HCT116 (cell line): ENCODE measurements around the gene SNCAIP. TPM values are rescaled to one million over a fixed set of nuclear protein-coding genes. Genes with fewer than 3 reads are reported as not detected.

Experiments
- ATAC-seq: fragments of 200-7000 bp; cut with Tn5 transposase; 2 replicates; pipeline ENCODE4 v1.9.1; 2020; ENCODE audit warnings: mild to moderate bottlenecking, moderate library complexity
- BruUV-seq: library from RNA; stranded (reverse); fragments of 400-500 nt; replicated peaks from 2 replicates; lab custom pipeline; 2021; lab: Mats Ljungman, UMichigan
- CTCF ChIA-PET: fragments of 300-600 bp; sonication (Branson Sonifier 250); formaldehyde crosslinking; loops from one replicate; lab custom pipeline; 2021; ENCODE audit warnings: antibody characterized with exemption; lab: Charles Lee
- POLR2A ChIA-PET: fragments of 300-600, 350-600 bp; sonication (Branson Sonifier 250); formaldehyde crosslinking; loops from one replicate; lab custom pipeline; 2021; ENCODE audit warnings: antibody characterized with exemption; lab: Charles Lee
- RAD21 ChIA-PET, 2 experiments: fragments of 300-600 bp; sonication (Branson Sonifier 250); formaldehyde crosslinking; loops; one replicate each; lab custom pipeline; 2023; ENCODE audit warnings: low total read pairs in 2 of 2; ENCODE audit not compliant: uncharacterized antibody in 2 of 2, unreplicated experiment in 2 of 2, low non-redundant PET in 1 of 2; lab: Charles Lee
- DNase-seq: peaks from one replicate; pipeline ENCODE4 v3.0.0-alpha.2; 2010; ENCODE audit warnings: low read depth, low spot score
- H2AFZ ChIP-seq: fragments of 200-600 bp; shearing (Covaris generic), sonication (generic); 2 replicates; pipeline ENCODE4 v1.6.1; 2017; ENCODE audit warnings: low read depth, mixed run types, mixed read lengths, antibody characterized with exemption, low read length; ENCODE audit not compliant: poor library complexity, severe bottlenecking
- H3K27ac ChIP-seq: 2 replicates; pipeline ENCODE4 v1.5.1; 2012; ENCODE audit warnings: low read depth, low read length
- H3K27me3 ChIP-seq: fragments of 200-600 bp; sonication (generic); 2 replicates; pipeline ENCODE4 v1.6.1; 2016; ENCODE audit warnings: mixed run types, low read length, mixed read lengths; ENCODE audit not compliant: insufficient read depth
- H3K36me3 ChIP-seq, 2 experiments: fragments of 200-500 bp in 1 of 2; fragments of 200-600 bp in 1 of 2; sonication (Bioruptor generic) in 1 of 2; sonication (generic) in 1 of 2; 2 replicates each; pipeline versions ENCODE4 v1.5.1 to v1.6.1; 2014 to 2016; ENCODE audit warnings: low read length in 2 of 2, inconsistent platforms in 1 of 2, mixed read lengths in 1 of 2, mixed run types in 1 of 2; ENCODE audit not compliant: insufficient read depth in 2 of 2, control insufficient read depth in 1 of 2
- H3K4me1 ChIP-seq, 2 experiments: fragments of 200-600 bp in 1 of 2; sonication (generic) in 1 of 2; 2 replicates each; pipeline versions ENCODE4 v1.5.1 to v1.6.1; 2012 to 2017; ENCODE audit warnings: low read length in 2 of 2, inconsistent platforms in 1 of 2, mild to moderate bottlenecking in 1 of 2, mixed read lengths in 1 of 2, mixed run types in 1 of 2, moderate library complexity in 1 of 2; ENCODE audit not compliant: insufficient read depth in 2 of 2, control insufficient read depth in 1 of 2
- H3K4me2 ChIP-seq: fragments of 200-600 bp; sonication (generic); 2 replicates; pipeline ENCODE4 v1.6.1; 2017; ENCODE audit warnings: mixed run types, low read length, mixed read lengths
- H3K4me3 ChIP-seq, 2 experiments: fragments of 200-600 bp in 1 of 2; sonication (generic) in 1 of 2; replicated peaks in 1 of 2; 2 replicates each; pipeline ENCODE4 v1.5.1; 2011 to 2016; ENCODE audit warnings: low read length in 2 of 2, control low read depth in 1 of 2, low read depth in 1 of 2, mild to moderate bottlenecking in 1 of 2, mixed read lengths in 1 of 2, mixed run types in 1 of 2
- H3K79me2 ChIP-seq: fragments of 200-600 bp; sonication (generic); 2 replicates; pipeline ENCODE4 v1.6.1; 2017; ENCODE audit warnings: mild to moderate bottlenecking, mixed run types, low read length, moderate library complexity, mixed read lengths; ENCODE audit not compliant: insufficient read depth
- H3K9ac ChIP-seq: fragments of 200-600 bp; sonication (generic); 2 replicates; pipeline ENCODE4 v1.6.1; 2016; ENCODE audit warnings: low read length, mixed read lengths
- H3K9me2 ChIP-seq: fragments of 200-600 bp; sonication (generic), shearing (Covaris generic); 2 replicates; pipeline ENCODE4 v1.6.1; 2017; ENCODE audit warnings: mixed run types, mild to moderate bottlenecking, moderate library complexity; ENCODE audit not compliant: insufficient read depth
- H3K9me3 ChIP-seq, 2 experiments: fragments of 200-500 bp in 1 of 2; fragments of 200-600 bp in 1 of 2; sonication (Bioruptor generic) in 1 of 2; sonication (generic) in 1 of 2; 2 replicates each; pipeline ENCODE4 v1.6.1; 2014 to 2017; ENCODE audit warnings: low read length in 2 of 2, mixed read lengths in 2 of 2, inconsistent platforms in 1 of 2, low read depth in 1 of 2, mild to moderate bottlenecking in 1 of 2, mixed run types in 1 of 2, moderate library complexity in 1 of 2; ENCODE audit not compliant: control insufficient read depth in 1 of 2, insufficient read depth in 1 of 2
- H4K20me1 ChIP-seq: fragments of 200-600 bp; sonication (generic), shearing (Covaris generic); 2 replicates; pipeline ENCODE4 v1.6.1; 2017; ENCODE audit warnings: mixed run types, mild to moderate bottlenecking, moderate library complexity; ENCODE audit not compliant: insufficient read depth
- ATF3 ChIP-seq: IDR thresholded peaks from 2 replicates; pipeline ENCODE4 v1.6.1; 2012
- CBX3 ChIP-seq: IDR thresholded peaks from 2 replicates; pipeline ENCODE4 v1.6.1; 2012; ENCODE audit warnings: low read depth
- CEBPB ChIP-seq: IDR thresholded peaks from 2 replicates; pipeline ENCODE4 v1.6.1; 2012; ENCODE audit warnings: low read depth
- EGR1 ChIP-seq: IDR thresholded peaks from 2 replicates; pipeline ENCODE4 v1.6.1; 2012; ENCODE audit warnings: low read depth
- ELF1 ChIP-seq: IDR thresholded peaks from 2 replicates; pipeline ENCODE4 v1.6.1; 2012; ENCODE audit warnings: low read depth, borderline replicate concordance
- EZH2 ChIP-seq: fragments of 200-600 bp; sonication (generic); IDR thresholded peaks from 2 replicates; pipeline ENCODE4 v1.6.1; 2017; ENCODE audit warnings: antibody characterized with exemption, mixed run types
- EZH2phosphoT487 ChIP-seq: fragments of 200-600 bp; IDR thresholded peaks from 2 replicates; pipeline ENCODE4 v1.6.1; 2018; ENCODE audit warnings: antibody characterized with exemption, borderline replicate concordance
- JUND ChIP-seq: IDR thresholded peaks from 2 replicates; pipeline ENCODE4 v1.6.1; 2012
- POLR2A ChIP-seq: IDR thresholded peaks from 2 replicates; pipeline ENCODE4 v1.7.0; 2011; ENCODE audit warnings: borderline replicate concordance; ENCODE audit not compliant: insufficient read depth, insufficient read length; ENCODE audit errors: extremely low read depth
- POLR2AphosphoS5 ChIP-seq: IDR thresholded peaks from 2 replicates; pipeline ENCODE4 v1.6.1; 2011; ENCODE audit warnings: mild to moderate bottlenecking, low read depth, low read length, moderate library complexity
- RAD21 ChIP-seq: IDR thresholded peaks from 2 replicates; pipeline ENCODE4 v1.6.1; 2012; ENCODE audit warnings: low read depth, mild to moderate bottlenecking
- REST ChIP-seq: IDR thresholded peaks from 2 replicates; pipeline ENCODE4 v1.6.1; 2012; ENCODE audit warnings: low read depth
- SIN3A ChIP-seq: IDR thresholded peaks from 2 replicates; pipeline ENCODE4 v1.6.1; 2012; ENCODE audit warnings: low read depth
- SP1 ChIP-seq: IDR thresholded peaks from 2 replicates; pipeline ENCODE4 v1.6.1; 2012; ENCODE audit warnings: low read depth
- SRF ChIP-seq: IDR thresholded peaks from 2 replicates; pipeline ENCODE4 v1.6.1; 2012; ENCODE audit warnings: low read depth
- TCF7L2 ChIP-seq: IDR thresholded peaks from 2 replicates; pipeline ENCODE4 v1.7.0; 2011; ENCODE audit warnings: borderline replicate concordance, inconsistent platforms; ENCODE audit not compliant: insufficient read depth, insufficient read length; ENCODE audit errors: extremely low read depth
- ZFX ChIP-seq: fragments of 450-650 bp; IDR thresholded peaks from 2 replicates; pipeline ENCODE4 v1.6.1; 2017
- ZNF274 ChIP-seq: fragments of 200-500 bp; sonication (Bioruptor generic); IDR thresholded peaks from 2 replicates; pipeline ENCODE4 v1.6.1; 2014; ENCODE audit warnings: mild to moderate bottlenecking, low read depth, low read length, inconsistent platforms
- intact Hi-C: fragments of 100-400 bp; cut with micrococcal nuclease; formaldehyde crosslinking; loops from 2 replicates; pipeline ENCODE4 v1.10.0; 2022
- total RNA-seq: library from RNA; stranded (reverse); gene quantifications from one replicate; pipeline ENCODE4 v1.2.1, GENCODE V29; 2021; ENCODE audit not compliant: unreplicated experiment
- TF ChIP-seq, protein P1 (sequence below): IDR thresholded peaks from 2 replicates; pipeline ENCODE4 v1.6.1; 2012
- TF ChIP-seq, protein P2 (sequence below): IDR thresholded peaks from 2 replicates; pipeline ENCODE4 v1.6.1; 2011; ENCODE audit warnings: mild to moderate bottlenecking, low read length, moderate library complexity; ENCODE audit not compliant: insufficient replicate concordance; ENCODE audit errors: extremely low read depth

Gene SNCAIP
- total RNA-seq, 1 experiment from 2014 or later, result not detected

- H2AFZ ChIP-seq, result no peak overlapping the region
- peaks cover 19% of the 10 kb centered on the region; the same call in 1 of the 2 replicates for H3K27me3 ChIP-seq
- H3K9ac ChIP-seq, result no peak overlapping the region
- ChIA-PET POLR2A (no interaction called here), CTCF (no interaction called here), RAD21 (no interaction called here)
- H3K4me1 ChIP-seq, result no peaks in the 10 kb centered on the region
- H3K79me2 ChIP-seq, result no peaks in the 10 kb centered on the region
- BruUV-seq, result no TSS peak
- no peaks in the 10 kb centered on the region for H3K9me2 ChIP-seq
- no peaks in the 10 kb centered on the region for H3K36me3 ChIP-seq
- no peaks in the 10 kb centered on the region for H3K9me3 ChIP-seq
- no peak for DNase-seq
- no peaks in the 10 kb centered on the region for H4K20me1 ChIP-seq
- H3K4me3 ChIP-seq, result no peak overlapping the region
- TF ChIP-seq SRF (no peak), ZNF274 (no peak), JUND (no peak), EZH2phosphoT487 (no peak), EGR1 (no peak), ATF3 (no peak), RAD21 (no peak), ZFX (no peak), SIN3A (no peak), ELF1 (no peak), TCF7L2 (no peak), EZH2 (no peak), SP1 (no peak), CBX3 (no peak), POLR2A (no peak), POLR2AphosphoS5 (no peak), REST (no peak), CEBPB (no peak)
- TF ChIP-seq, protein P1, sequence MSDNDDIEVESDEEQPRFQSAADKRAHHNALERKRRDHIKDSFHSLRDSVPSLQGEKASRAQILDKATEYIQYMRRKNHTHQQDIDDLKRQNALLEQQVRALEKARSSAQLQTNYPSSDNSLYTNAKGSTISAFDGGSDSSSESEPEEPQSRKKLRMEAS, result no peak
- TF ChIP-seq, protein P2, sequence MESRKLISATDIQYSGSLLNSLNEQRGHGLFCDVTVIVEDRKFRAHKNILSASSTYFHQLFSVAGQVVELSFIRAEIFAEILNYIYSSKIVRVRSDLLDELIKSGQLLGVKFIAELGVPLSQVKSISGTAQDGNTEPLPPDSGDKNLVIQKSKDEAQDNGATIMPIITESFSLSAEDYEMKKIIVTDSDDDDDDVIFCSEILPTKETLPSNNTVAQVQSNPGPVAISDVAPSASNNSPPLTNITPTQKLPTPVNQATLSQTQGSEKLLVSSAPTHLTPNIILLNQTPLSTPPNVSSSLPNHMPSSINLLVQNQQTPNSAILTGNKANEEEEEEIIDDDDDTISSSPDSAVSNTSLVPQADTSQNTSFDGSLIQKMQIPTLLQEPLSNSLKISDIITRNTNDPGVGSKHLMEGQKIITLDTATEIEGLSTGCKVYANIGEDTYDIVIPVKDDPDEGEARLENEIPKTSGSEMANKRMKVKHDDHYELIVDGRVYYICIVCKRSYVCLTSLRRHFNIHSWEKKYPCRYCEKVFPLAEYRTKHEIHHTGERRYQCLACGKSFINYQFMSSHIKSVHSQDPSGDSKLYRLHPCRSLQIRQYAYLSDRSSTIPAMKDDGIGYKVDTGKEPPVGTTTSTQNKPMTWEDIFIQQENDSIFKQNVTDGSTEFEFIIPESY, result no peak
- TF ChIP-seq, all 23 proteins: peak for 0
- no peak overlapping the region for H3K4me2 ChIP-seq
- H3K27ac ChIP-seq, result no peak overlapping the region
- intact Hi-C loops, result no loop called here
- ATAC-seq, result no peak
Observed at GRCh38 chr5:122315521-122315920, 3.5 kb downstream of the SNCAIP start.
